HG03060 (cell line): Measurements from ENCODE around the gene LRFN3.
"Not testable (repeated sequence)": the region's sequence is repeated elsewhere in the genome, so short reads cannot be mapped to it uniquely, and the experiment has no call there.

Experiments used
- ATAC-seq: cut with Tn5 transposase; IDR thresholded peaks from one replicate; pipeline ENCODE4 v1.9.1; 2021; ENCODE audit warnings: low read depth, moderate number of reproducible peaks; ENCODE audit not compliant: unreplicated experiment

The LRFN3 gene

GRCh38 chr19:35904311-35905068 lies 31.7 kb upstream of the LRFN3 start:
- ATAC-seq: no peak

- ATAC-seq: no peak
Observed at GRCh38 chr19:35905178-35905727, 30.9 kb upstream of the LRFN3 start.

- no peak for ATAC-seq
Observed at GRCh38 chr19:35907377-35907745, 28.8 kb upstream of the LRFN3 start.

- ATAC-seq: no peak
Observed at GRCh38 chr19:35908010-35908441, 28.1 kb upstream of the LRFN3 start, which contains the start of gene TYROBP. Gene TYROBP, minus strand, starts transcription at chr19:35908295. Its CDS starts 67 bp downstream, at chr19:35908228.

GRCh38 chr19:35908973-35909683 lies 27.0 kb upstream of the LRFN3 start:
- ATAC-seq: no peak

- no peak for ATAC-seq
Observed at GRCh38 chr19:35909684-35910035, 26.5 kb upstream of the LRFN3 start.

- ATAC-seq: not testable (repeated sequence)
Observed at GRCh38 chr19:35910355-35910754, 25.8 kb upstream of the LRFN3 start.

GRCh38 chr19:35911173-35911572 lies 25.0 kb upstream of the LRFN3 start:
- ATAC-seq: no peak

- no peak for ATAC-seq
Observed at GRCh38 chr19:35911790-35912189, 24.4 kb upstream of the LRFN3 start.

- no peak for ATAC-seq
Observed at GRCh38 chr19:35913589-35913988, 22.6 kb upstream of the LRFN3 start.

GRCh38 chr19:35915443-35915842 lies 20.7 kb upstream of the LRFN3 start:
- no peak for ATAC-seq

- ATAC-seq: no peak
Observed at GRCh38 chr19:35919306-35919705, 16.9 kb upstream of the LRFN3 start.

GRCh38 chr19:35921012-35921411 lies 15.2 kb upstream of the LRFN3 start:
- no peak for ATAC-seq

- no peak for ATAC-seq
Observed at GRCh38 chr19:35925501-35925900, 10.7 kb upstream of the LRFN3 start.

- ATAC-seq: no peak
Observed at GRCh38 chr19:35928507-35928906, 7.7 kb upstream of the LRFN3 start.

- no peak for ATAC-seq
Observed at GRCh38 chr19:35929876-35930275, 6.3 kb upstream of the LRFN3 start.

- peak; percentile 79 for ATAC-seq
Observed at GRCh38 chr19:35931161-35931873, 4.9 kb upstream of the LRFN3 start.

- no peak for ATAC-seq
Observed at GRCh38 chr19:35931874-35932202, 4.3 kb upstream of the LRFN3 start.

- ATAC-seq: no peak
Observed at GRCh38 chr19:35932291-35932936, 3.8 kb upstream of the LRFN3 start.

GRCh38 chr19:35936738-35937268 lies 629 bp downstream of the LRFN3 start:
- no peak for ATAC-seq
